ACHN (cell line): ENCODE measurements around the gene TAF8.

Source experiments
- DNase-seq: peaks from one replicate; pipeline ENCODE4 v3.0.0-alpha.2; 2015
- in situ Hi-C: cut with HindIII; loops from 2 replicates; pipeline ENCODE4 v1.10.0; 2017; ENCODE audit warnings: low sequenced_read_pairs, low pct_ligation_motif_present, low pct_unique_long_range_greater_than_20kb

Gene TAF8

GRCh38 chr6:42108071-42108470 is 57.7 kb downstream of the TAF8 start:
- DNase-seq, result no peak
- in situ Hi-C loops, result no loop called here

- no peak for DNase-seq
These were observed 60.4 kb downstream of the TAF8 start for GRCh38 chr6:42110683-42111082.

GRCh38 chr6:42112351-42112750 is 62.0 kb downstream of the TAF8 start:
- DNase-seq, result no peak
- in situ Hi-C loops, result no loop called here

More at GRCh38 chr6:42110683-42111082, 60.4 kb downstream of the TAF8 start:
- in situ Hi-C loops, result no loop called here

GRCh38 chr6:42113936-42114636 is 63.8 kb downstream of the TAF8 start:
- in situ Hi-C loops, result no loop called here
- no peak for DNase-seq

GRCh38 chr6:42117843-42118161 is 67.5 kb downstream of the TAF8 start:
- DNase-seq, result no peak
- in situ Hi-C loops, result no loop called here

- in situ Hi-C loops, result no loop called here
- peak; percentile 49 for DNase-seq
These were observed 68.1 kb downstream of the TAF8 start for GRCh38 chr6:42118162-42119001.

GRCh38 chr6:42120895-42121865 is 70.9 kb downstream of the TAF8 start:
- in situ Hi-C loops, result no loop called here
- DNase-seq, result peak; percentile 95

- no peak for DNase-seq
- in situ Hi-C loops, result no loop called here
These were observed 73.2 kb downstream of the TAF8 start for GRCh38 chr6:42123379-42124103.

GRCh38 chr6:42124223-42124836 is 74.0 kb downstream of the TAF8 start:
- in situ Hi-C loops, result no loop called here
- DNase-seq, result no peak

- no peak for DNase-seq
- in situ Hi-C loops, result no loop called here
These were observed 74.9 kb downstream of the TAF8 start for GRCh38 chr6:42125231-42125630.

GRCh38 chr6:42125663-42126062 is 75.3 kb downstream of the TAF8 start:
- in situ Hi-C loops, result no loop called here
- DNase-seq, result no peak

GRCh38 chr6:42128460-42129359 is 78.4 kb downstream of the TAF8 start:
- DNase-seq, result no peak
- in situ Hi-C loops, result no loop called here

- DNase-seq, result no peak
- in situ Hi-C loops, result no loop called here
These were observed 79.0 kb downstream of the TAF8 start for GRCh38 chr6:42129360-42129676.

GRCh38 chr6:42131531-42131930 is 81.2 kb downstream of the TAF8 start:
- no peak for DNase-seq
- in situ Hi-C loops, result no loop called here

- in situ Hi-C loops, result no loop called here
- no peak for DNase-seq
These were observed 83.6 kb downstream of the TAF8 start for GRCh38 chr6:42133926-42134325.

- in situ Hi-C loops, result no loop called here
- DNase-seq, result no peak
These were observed 84.8 kb downstream of the TAF8 start for GRCh38 chr6:42135161-42135560.

GRCh38 chr6:42135722-42136121 is 85.4 kb downstream of the TAF8 start:
- in situ Hi-C loops, result no loop called here
- no peak for DNase-seq
